Stimulated activated CD8-positive, alpha-beta memory T cell treated with anti-CD3 and anti-CD28 coated beads, Interleukin-12 subunit alpha, Interleukin-12 subunit beta, amount 100 ng/mL, for 24 hours (primary cell): ENCODE data around the gene PABPC5.

ENCODE experiments used
- DNase-seq: peaks from one replicate; pipeline ENCODE4 v3.0.0-alpha.2; 2020; ENCODE audit errors: extremely low read depth

PABPC5 gene

DNA sequence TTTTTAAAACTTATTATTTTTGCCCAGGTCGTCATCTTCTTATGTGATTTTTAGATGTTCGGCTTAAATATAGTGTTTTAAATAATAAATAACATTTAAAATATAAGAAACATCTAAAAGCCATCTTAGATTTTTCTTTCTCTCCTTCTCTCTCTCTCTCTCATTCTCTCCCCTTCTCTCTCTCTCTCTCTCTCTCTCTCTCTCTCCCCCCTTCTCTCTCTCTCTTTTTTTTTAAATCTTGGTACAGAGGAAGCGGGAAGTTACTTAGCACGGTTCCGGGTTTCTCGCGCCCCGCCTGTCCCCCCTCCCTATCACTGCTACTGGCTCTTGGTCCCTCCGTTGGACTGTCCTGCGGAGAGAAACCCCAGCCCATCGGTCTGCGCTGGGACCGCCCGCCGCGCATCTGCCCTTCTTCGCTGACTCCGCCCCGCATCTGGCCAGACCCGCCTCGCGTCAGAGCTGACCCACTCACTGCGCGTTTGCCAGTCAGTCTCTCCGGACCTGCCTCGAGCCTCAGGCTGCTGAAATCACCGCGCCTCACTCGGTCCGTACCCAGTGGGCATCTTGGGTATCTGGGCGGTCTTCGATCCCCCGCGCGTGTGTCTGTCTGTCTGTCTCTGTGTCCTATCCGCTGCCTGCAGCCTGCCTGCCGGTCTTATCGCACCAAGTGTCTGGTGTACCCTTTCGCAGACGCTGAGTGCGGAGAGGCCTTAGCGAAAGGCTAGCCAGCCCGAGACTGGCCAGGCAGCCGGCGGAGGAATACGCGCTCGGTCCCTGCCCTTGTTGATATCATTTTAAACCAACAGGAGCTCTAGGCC lies at the start of gene PABPC5:
PABPC5 (plus strand) TSS at position 489 of the 818 bp plus-strand sequence. CDS start 739 bp downstream, outside the sequence.
- no peak for DNase-seq

DNA sequence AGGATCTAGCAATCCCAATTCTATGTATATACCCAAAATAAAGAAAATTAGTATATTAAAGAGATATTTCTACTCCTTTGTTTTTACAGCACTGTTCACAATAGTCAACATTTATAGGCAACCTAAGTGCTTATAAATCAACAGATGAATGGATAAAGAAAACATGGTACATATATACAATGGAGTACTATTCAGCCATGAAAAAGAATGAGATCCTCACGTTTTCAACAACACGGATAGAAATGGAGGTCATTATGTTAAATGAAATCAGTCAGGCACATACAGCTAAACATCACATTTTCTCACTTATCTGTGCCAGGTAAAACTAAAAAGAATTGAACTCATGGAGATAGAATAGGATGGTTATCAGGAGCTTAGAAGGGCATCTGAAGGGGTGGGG lies 45.6 kb upstream of the PABPC5 start:
- DNase-seq, result no peak

DNA sequence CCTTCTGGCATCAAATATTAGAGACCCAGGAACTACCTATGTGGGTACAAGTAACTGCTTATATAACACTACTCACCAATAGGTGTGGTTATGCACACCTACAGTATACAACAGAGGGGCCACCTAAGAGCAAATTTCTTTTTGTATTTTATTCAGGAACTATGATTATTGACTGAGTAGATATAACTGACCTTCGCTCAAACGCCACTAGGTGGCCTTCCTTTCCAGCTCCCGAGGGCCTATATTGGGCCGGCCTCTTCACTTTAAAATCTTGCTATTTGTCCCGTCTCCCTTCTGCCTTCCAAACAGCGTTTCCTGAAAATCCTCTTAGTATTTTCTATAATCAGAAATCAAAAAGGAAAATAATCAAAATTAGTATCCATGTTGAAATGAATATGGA lies 19.9 kb upstream of the PABPC5 start:
- DNase-seq, result no peak

DNA sequence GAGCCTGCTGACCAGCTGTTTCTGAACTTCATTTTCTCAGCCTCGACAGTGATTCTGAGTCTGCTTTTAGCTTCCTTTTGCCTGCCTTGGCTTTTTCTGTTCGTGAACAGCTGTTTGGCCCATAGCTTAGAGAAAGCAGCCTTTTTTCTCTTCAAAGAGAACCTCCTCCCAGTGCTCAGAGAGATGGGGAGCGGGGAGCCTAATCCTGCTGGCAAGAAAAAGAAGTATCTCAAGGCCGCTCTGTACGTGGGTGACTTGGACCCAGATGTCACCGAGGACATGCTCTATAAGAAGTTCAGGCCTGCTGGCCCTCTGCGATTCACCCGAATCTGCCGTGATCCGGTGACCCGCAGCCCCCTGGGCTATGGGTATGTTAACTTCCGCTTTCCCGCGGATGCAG lies 756 bp downstream of the PABPC5 start:
- DNase-seq, result no peak
